ENCODE data around the gene C2CD3.

Gene C2CD3

DNA sequence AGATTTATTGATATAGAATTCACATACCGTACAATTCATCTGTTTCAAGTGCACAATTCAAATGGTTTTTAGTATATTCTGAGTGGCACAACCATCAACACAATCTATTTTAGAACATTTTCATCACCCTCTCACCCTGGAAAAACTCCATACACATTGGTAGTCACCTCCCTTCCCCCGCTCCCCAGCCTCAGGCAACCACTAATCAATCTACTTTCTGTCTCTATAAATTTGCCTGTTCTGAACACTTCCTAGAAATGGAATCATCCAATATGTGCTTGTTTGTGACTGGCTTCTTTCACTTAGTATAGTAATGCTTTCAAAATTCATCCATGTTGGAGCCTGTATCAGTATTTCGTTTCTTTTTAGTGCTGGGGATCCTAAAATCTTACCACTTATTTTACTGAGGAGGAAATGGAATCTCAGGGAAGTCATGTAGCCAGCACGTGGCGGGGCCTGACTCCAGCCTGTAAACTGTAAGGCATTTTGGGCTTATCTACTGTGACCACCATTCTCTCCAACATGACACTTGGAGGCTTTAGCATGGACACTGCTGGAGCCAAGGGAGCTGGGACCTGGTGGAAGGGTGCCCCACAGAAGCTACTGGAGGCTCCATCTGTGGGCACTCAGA lies 161.0 kb downstream of the C2CD3 start:
- TF ChIP-seq, protein P1, sequence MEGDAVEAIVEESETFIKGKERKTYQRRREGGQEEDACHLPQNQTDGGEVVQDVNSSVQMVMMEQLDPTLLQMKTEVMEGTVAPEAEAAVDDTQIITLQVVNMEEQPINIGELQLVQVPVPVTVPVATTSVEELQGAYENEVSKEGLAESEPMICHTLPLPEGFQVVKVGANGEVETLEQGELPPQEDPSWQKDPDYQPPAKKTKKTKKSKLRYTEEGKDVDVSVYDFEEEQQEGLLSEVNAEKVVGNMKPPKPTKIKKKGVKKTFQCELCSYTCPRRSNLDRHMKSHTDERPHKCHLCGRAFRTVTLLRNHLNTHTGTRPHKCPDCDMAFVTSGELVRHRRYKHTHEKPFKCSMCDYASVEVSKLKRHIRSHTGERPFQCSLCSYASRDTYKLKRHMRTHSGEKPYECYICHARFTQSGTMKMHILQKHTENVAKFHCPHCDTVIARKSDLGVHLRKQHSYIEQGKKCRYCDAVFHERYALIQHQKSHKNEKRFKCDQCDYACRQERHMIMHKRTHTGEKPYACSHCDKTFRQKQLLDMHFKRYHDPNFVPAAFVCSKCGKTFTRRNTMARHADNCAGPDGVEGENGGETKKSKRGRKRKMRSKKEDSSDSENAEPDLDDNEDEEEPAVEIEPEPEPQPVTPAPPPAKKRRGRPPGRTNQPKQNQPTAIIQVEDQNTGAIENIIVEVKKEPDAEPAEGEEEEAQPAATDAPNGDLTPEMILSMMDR (IDR thresholded peaks at IDR 0.05; ENCODE audit: low read length, missing control alignments): no peak
- H3K4me3 ChIP-seq (replicated peaks; ENCODE audit: low read depth, low read length): no peak overlapping the region

DNA sequence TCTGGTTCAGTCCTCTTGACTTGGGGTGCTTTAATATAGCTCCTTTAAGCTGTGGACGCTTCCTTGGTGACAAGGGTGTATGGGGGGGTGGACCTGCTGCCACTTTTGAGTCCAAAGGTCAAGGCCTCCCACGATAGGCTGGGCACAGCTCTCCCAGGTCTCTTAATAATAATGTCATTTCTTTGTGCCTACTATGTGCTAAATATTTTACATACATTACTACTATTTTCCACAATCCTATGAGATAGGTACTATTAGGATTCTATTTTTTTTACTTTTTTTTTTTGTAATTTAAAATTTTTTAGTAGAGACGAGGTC lies 161.6 kb downstream of the C2CD3 start:
- TF ChIP-seq, protein P1 (IDR thresholded peaks at IDR 0.05; ENCODE audit: low read length, missing control alignments): no peak

More for the DNA sequence above, 161.0 kb downstream of the C2CD3 start:
- DNase-seq (ENCODE audit: low read depth): no peak

DNA sequence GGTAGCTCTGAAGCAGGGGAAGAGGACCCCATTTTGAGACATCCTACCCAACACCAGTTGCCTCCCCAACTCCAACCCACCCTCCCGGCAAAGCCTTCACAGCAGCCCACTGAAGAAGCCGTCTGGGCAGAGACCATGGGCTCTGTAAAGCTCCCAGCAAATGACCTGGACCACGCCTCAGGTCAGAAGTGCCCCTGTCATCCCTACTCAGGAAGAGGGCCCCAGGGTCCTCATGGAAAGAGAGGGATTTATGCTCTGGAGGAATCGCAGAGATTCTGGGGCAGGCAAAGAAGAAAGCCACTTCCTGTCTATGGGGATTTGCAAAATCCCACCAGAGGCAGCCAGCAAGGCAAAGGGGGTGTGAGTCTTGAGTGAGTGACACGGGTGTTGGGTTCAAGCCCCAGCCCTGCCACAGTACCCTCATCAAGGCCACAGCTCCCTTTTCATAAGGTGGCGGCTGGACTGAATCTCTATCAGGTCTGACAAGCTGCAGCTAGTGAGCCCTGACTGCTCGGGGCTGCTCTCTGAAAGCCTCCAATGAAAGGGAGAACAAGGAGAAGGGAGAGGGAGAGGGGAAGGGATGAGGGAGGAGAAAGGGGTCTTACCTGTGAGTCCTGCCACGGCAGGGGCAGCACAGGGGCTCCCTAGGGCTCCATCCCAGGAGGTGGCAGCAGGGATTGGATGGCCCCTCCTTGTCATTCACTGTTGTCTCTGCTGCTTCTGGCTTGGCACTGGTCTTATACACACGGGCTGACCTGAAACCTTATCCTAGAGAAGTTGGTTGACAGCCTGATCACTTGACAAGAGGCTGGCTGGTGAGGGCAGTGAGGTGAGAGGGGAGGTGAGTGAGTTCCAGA lies 162.2 kb downstream of the C2CD3 start, which contains the start of gene UCP3:
TSS of gene UCP3 (minus strand) at position 713 of the 857 bp plus-strand sequence. CDS start 2,043 bp downstream, outside the sequence.
- DNase-seq (ENCODE audit: low read depth): no peak
- TF ChIP-seq, protein P1 (IDR thresholded peaks at IDR 0.05; ENCODE audit: low read length, missing control alignments): no peak
- no peak within 1 kb of the TSS for H3K4me3 ChIP-seq (replicated peaks; ENCODE audit: low read depth, low read length)

More for the DNA sequence above, 161.6 kb downstream of the C2CD3 start:
- no peak overlapping the region for H3K4me3 ChIP-seq (replicated peaks; ENCODE audit: low read depth, low read length)
- DNase-seq (ENCODE audit: low read depth): no peak

DNA sequence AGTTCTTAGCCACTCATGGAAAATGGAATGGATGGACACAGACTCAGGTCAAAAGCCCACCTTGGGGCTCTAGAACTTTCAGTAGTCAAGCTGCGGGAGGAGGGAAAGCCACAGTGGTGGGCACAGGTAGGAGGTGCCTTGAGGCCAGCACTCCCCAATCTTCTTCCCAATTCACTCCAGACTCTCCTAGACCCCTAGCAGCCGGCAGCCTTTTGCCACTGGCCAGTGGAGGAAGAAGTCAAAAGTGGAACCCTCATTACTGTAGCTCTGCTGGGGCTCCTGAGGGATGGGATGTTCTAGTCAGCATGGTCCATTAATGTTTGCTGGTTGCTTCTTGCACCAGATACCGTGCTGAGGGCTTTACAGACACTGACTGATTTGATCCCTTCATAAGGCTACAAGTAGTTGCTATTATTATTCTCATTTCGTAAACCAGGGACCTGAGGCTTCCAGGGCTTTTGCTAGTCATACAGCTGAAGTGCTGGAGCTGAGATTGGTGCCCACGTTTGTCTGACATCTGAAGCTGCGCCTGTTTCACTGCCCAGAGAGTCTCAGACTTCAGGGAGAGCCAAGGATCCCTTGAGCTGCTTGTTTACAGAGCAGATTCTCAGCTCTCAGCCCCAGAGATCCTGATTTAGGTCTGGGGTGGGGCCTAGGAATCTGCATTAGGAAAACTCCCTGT lies 163.0 kb downstream of the C2CD3 start:
- DNase-seq (ENCODE audit: low read depth): no peak
- TF ChIP-seq, protein P1 (IDR thresholded peaks at IDR 0.05; ENCODE audit: low read length, missing control alignments): no peak
- H3K4me3 ChIP-seq (replicated peaks; ENCODE audit: low read depth, low read length): no peak overlapping the region

DNA sequence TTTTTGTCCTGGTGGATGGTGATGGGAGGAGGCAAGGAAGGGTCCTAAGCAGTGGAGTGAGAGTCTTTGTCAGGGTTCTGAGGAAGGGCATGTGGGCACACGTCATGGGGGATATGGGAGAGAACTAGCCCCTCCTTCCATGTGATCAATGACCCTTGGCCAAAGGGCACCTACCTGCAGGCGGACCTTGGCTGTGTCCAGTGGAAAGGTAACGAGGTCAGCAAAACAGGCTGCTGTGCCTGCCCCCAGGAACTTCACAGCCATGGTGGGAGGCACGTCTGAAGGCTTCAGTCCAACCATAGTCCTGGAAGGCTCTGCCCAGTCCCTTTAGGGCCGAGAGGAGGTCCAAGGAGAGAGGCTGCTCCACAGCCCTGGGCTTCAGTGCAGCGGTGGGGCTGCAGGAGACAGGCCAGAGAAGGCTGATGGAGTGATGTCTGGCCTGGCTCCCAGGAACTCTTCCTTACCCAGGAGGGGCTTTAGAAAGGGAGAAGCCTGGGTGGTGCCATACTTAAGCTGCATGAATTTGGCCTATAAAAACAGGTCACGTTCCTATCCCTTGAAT lies 164.0 kb downstream of the C2CD3 start:
- TF ChIP-seq, protein P1 (IDR thresholded peaks at IDR 0.05; ENCODE audit: low read length, missing control alignments): no peak
- H3K4me3 ChIP-seq (replicated peaks; ENCODE audit: low read depth, low read length): no peak overlapping the region
- no peak for DNase-seq (ENCODE audit: low read depth)

DNA sequence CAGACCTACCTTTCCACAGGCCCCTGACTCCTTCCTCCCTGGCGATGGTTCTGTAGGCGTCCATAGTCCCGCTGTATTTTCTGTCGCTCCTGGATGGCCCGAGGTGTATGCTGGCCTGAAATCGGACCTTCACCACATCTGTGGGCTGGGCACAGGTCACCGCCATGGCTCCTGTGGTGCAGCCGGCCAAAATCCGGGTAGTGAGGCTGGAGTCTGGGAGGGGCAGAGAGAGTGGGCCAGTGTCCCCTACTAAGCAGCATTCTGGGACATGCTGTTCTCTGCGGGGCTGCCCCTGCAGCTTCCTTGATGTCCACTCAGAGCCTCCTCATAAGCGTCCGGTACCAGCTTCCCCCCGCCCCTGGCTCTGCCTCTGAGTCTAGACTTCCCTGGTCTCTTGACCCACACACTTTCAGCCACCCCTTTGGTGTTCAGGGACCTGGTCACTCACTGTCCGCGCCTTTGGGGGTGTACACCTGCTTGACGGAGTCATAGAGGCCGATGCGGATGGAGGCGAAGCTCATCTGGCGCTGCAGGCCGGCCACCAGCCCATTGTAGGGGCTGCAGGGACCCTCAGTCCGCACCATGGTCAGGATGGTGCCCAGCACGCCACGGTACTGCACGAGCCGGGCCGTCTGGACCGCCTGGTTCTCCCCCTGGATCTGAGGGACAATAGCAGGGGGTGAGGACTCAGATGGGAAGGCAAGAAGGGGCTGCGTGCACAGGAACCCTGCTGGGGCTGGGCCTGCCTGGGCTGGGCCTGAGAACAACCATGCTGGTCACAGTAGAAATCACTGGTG lies 164.9 kb downstream of the C2CD3 start:
- no peak overlapping the region for H3K4me3 ChIP-seq (replicated peaks; ENCODE audit: low read depth, low read length)
- DNase-seq (ENCODE audit: low read depth): no peak
- TF ChIP-seq, protein P1 (IDR thresholded peaks at IDR 0.05; ENCODE audit: low read length, missing control alignments): no peak
